Stimulated activated CD4-positive, alpha-beta T cell treated with anti-CD3 and anti-CD28 coated beads, TNF-alpha, amount 100 ng/mL, for 24 hours (primary cell): ENCODE results near the gene SLC17A7.

Experiments used
- DNase-seq, 3 experiments: peaks; one replicate each; pipeline ENCODE4 v3.0.0-alpha.2; 2020; ENCODE audit warnings: low read depth in 3 of 3

Gene SLC17A7

DNA sequence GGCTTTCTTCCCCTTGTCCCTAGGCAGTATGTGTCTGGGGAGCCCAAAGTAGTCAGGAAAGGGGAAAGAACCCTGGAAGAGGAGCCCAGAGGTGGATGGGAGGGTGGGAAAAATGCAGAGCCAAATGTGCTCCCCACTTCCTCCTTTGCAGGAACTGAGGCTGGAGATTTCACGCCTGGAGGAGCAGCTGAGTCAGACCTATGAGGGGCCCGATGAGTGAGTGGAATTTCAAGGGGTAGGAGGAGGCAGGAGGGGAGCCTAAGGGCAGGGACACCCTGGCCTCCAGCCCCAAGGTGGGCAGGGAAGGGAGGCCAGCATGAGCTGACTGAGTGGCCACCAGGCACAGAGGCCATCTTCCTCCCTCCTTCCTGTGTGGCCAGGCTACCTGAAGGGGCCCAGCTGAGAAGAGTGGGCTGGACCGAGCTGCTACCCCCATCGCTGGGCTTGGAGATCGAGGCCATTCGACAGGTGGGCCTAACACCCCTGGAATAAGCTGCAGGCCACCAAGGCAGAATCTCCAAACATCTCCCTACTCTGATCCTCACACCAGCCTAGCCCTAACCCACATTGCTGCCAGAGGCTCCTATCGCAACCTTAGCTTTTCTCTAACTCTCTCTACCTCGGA lies 32.4 kb downstream of the SLC17A7 start:
- DNase-seq = no peak

DNA sequence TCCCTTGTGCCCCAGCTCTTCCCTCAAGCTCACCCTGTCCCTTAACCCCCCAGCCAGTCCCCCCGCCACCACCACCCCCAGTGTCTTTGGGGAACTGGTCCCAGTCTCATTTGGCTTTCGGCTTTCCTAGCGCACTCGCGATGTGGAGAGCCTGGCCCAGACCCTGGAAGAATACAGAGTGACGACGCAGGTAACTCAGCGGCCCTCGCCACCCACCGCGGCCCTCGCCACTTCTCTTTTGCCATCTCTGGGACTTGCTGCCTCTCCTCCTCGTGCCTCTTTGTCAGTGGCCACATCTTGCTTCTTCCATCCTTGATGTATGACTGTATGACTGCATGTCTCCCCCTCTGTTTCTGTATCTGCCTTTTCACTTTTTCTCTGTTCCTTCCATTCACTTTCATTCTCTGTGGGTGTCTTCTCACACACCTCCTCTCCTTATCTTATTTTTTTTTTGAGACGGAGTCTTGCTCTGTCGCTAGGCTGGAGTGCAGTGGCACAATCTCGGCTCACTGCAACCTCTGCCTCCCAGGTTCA lies 33.8 kb downstream of the SLC17A7 start:
- no peak for DNase-seq

DNA sequence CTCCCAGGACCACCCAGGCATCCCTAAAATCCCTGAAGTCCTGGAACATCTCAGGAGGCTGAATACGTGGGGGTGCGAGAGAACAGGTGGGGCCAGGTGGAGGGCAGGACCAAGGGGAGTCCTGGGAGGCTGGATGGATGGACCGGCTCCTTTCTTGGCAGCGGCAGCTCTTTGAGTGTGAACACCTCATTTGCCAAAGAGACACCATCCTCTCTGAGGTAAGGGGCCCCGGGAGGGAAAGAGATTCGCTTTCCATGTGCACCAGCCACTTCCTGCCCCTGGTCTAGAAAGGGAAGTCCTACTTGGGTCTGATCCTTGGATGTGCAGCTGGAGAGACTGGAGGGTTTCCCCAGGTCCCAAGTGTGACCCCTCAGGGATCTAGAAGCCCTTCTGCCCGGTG lies 34.2 kb downstream of the SLC17A7 start:
- no peak for DNase-seq

DNA sequence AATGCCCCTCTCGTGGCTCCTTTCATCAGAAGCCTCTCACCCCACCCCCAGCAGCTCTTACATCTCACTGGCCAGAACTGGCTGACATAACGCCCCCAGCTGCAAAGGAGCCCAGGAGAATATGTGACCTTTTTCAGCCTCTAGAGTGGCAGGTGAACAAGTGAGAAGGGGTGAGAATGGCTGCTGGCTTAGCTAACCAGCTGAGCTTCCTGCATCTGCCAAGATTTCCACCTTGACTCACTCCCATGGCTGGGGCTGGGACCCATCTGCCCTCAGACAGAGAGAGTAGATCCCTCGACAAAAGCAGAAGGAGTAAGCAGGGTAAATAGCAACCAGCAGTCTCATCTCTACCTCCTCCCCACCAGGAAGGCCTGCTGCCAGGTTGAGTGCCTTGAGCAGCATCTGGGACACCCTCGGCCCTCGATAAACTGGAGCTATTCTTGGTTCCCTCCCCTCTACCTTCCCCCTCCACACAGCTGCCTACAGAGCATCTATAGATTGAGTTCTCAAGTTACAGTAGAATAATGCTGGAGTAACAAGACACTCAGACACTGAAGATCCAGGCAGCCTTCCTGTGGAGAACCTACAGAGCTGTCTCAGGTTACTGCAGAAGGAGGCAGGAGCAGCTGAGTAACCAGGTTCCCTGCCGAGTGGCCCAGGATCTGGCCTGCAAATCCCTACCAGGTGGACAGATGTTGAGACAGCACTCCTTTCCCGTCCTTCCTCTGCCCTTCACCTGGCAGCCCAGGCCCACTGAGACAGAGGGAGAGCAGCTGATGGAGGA lies 37.7 kb downstream of the SLC17A7 start:
- DNase-seq = no peak

DNA sequence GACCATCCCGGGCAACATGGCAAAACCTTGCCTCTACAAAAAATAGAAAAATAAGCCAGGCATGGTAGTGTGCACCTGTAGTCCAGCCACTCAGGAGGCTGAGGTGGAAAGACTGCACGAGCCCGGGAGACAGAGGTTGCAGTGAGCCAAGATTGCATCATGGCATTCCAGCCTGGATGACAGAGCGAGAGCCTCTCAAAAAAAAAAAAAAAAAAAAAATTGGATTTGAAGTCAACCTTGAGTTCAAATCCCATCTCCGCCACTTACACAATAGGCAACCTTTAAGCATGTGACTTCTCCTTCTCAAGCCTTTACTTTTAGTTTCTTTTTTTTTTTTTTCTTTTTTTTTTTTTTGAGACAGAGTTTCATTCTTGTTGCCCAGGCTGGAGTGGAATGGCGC lies 41.3 kb downstream of the SLC17A7 start:
- no peak for DNase-seq

DNA sequence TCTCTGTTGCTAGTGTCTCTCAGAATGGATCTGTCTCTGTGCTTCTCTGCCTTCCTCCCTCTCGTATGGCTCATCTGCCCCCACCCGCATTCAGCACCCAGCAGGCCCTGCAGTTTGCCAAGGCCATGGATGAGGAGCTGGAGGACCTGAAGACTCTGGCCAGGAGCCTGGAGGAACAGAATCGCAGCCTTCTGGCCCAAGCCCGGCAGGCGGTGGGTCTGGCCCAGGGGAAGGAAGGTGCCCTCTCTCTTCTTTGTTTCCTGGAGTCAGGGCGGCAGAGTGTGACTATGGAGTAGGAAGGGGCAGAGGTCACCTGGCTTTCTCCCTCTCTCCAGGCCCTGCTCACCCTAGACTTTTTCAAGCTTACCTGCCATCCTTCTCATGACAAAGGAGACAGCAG lies 42.4 kb downstream of the SLC17A7 start:
- no peak for DNase-seq

DNA sequence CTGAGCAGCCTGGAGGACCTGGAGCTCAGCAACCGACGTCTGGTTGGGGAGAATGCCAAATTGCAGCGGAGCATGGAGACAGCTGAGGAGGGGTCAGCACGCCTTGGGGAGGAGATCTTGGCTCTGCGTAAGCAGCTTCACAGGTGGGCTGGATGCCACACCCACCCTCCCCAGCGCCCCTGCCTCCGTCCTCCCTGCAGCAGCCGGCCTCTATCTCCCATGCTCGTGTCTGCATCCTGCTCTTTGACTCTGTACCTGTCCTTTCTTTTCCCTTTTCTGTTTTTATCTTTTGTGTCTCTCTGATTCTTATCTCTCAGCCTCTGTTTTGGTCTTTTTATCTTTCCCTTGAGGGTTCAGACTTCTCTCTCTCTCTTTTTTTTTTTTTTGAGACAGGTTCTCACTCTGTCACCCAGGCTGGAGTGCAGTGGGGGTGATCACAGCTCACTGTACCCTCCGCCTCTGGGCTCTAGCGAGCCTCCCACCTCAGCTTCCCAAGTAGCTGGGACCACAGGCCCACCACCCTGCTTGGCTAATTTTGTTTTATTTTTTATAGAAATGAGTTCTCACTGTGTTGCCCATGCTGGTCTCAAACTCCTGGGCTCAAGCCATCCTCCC lies 43.2 kb downstream of the SLC17A7 start:
- no peak for DNase-seq

DNA sequence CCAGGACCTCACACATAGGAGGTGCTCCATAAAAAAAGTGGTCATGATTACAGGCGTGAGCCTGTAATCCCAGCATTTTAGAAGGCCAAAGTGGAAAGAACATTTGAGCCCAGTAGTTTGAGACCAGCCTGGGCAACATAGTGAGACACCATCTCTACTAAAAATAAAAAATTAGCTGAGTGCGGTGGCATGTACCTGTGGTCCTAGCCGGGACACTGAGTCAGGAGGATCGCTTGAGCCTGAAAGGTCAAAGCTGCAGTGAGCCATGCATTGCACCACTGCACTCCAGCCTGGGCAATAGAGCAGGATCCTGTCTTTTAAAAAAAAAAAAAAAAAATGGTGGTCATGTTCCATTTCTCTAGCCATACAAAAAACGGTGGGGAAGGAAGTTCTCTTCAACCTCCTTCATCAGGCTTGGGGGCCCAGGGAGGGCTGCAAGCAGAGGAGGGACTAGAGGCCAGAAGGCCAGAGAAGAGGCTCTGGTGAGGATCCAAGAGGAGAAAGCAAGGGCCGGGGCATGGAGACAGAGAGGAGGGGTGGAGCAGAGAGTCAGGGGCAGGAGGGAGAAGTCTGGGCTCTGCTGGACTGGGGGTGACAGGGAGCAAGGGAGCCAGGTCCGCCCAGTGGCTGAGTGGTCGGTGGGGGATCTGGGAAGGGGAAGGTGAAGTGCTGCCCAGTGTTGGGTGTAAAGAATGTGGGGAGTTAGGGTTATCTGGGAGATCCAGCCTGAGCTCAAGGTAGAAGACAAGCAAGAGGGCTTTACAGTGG lies 44.4 kb downstream of the SLC17A7 start:
- DNase-seq = no peak

DNA sequence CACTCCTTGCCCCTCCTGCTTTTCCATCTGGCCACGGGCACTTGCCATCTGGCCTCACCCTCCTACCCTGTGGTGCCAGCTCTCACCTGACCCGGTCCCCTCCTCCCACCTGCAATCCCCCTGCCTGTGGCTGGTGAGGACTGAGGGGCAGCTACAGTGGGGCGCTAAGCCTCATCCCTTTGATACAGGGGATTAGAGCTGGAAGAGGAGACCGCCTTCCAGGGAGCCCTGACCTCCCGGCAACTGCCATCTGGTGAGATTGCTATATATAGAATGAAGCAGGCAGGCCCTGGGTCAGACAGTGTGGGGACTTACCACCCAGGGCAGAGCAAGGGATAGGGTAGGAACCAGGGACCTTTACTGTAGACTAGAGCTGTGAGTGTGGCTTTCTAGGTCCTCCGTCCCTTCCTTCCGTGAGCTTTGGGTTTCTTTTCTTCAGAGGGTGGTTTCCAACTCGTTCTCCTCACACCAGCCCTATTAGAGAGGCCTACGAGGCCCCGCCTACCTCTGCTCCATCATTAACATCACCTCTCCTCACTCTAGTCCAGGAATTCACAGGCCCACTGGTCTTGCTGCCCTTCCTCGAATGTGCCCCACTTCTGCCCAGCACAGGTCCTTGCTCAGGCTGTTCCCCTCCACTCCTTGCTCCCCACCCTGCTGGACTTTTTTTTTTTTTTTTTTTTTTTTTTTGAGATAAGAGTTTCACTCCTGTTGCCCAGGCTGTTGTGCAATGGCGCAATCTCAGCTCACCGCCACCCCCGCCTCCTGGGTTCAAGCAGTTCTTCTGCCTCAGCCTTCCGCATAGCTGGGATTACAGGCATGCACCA lies 45.5 kb downstream of the SLC17A7 start:
- no peak for DNase-seq

DNA sequence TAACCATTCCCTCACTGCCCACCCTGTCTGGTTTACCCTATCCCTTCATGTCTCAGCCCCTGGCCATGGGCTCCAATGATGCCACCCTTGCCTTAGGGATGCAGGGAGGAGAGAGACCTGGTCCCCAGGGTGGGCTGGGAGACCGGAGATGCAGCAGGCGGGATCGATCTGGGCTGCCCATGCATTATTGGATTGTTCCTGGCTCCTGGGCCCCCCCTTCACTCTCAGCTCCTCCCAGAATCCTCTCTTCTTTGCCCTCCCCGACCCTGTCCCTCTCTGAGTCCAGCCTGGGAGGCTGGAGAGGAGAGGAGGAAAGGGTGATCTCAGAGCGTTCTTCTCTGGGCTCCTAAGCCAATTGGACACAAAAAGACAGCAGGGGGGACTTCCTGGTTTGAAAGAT lies 47.4 kb downstream of the SLC17A7 start:
- no peak for DNase-seq

DNA sequence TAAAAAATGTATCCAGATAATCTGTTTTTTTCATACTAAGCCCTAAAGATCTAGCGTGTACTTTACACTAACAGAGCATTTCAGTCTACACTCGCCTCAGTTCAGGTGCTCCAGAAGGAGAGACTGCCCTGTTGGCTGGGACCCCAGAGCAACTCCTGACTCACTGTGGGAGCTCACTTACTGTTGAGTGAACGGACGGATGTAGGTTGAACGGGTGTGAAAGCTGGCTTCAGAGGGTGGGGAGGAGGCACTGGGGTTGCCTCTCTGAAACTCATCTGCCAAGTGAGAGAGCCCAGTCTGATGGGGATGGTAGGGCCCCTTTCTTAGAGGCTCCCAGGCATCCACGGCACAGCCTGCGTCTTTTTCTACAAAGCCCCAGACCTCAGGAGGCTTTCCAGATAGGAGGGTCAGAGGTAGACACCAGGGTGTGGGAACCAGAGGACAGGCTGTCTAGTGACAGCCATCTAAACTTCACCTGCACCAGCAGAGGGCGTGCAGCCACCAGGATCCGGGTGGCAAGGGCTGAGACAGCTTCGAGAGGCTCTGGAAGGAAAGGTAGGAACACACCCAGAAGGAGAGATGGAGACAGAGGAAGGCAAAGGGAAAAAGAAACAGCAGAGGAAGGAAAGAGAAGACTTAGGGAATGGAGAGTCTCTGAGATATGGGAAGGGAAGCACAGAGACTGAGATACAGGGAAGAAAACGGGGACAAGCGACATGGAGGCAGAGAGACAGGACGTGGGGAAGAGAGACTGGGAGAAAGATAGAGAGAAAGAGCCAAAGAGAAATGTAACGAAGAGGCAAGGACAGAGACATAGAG lies 49.5 kb downstream of the SLC17A7 start:
- peak; percentile 54 to 76 (median 71) for DNase-seq

DNA sequence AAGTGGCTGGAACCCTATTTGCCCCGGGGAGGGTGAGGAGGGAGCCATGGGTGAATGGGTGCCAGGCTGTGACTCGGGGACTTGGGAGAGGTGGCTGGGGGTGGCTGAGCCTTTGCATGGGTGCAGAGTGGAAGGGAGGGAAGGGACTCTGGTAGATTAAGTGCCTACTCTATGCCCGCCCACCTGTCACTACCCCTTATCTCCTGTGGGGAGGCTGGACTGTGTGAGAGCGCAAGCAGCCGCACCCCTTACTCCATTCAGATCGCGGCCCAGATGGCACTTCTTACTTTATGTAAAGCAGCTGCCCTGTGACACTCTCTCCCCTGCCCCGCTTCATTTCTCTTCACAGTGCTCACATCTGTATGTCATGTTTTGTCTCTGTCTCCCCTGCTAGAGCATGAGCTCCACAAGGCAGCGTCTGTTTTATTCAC lies 50.4 kb downstream of the SLC17A7 start:
- DNase-seq = no peak

DNA sequence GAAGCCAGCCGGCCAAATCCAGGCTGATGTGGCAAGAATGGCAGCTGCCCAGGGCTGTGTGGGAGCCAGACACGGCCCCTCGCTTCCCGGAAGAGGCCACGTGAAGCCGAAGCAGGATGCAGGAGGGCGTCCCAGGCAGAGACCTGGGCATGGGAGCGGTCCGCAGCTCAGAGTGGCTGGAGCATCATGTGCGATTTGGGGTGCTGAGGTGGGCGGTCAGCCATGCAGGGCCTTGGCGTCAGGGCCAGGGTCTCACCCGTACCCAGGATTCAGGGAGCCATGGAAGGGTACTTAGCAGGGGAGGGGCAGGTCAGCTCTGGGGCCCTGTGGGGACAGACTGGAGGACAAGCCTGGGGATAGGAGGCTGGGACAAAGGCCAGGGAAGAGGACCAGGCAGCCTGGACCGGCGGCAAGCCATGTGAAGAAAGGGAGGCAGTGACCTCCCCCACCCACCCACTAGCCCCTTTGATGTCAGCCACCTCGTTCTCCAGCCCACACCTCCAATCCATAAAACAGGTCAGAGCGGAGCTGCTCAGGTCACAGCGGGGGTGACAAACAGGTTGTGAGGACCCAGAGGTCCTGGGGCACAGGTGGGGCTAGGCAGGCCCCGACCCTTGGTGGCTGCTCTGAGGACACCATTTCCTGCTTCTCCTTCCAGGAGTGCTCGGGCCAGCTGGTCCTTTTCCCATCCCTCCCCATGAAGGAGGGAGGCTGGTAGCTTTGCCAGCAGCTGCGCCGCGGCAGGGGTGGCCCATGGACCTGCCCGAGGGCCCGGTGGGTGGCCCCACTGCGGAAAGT lies 51.0 kb downstream of the SLC17A7 start:
- no peak for DNase-seq

DNA sequence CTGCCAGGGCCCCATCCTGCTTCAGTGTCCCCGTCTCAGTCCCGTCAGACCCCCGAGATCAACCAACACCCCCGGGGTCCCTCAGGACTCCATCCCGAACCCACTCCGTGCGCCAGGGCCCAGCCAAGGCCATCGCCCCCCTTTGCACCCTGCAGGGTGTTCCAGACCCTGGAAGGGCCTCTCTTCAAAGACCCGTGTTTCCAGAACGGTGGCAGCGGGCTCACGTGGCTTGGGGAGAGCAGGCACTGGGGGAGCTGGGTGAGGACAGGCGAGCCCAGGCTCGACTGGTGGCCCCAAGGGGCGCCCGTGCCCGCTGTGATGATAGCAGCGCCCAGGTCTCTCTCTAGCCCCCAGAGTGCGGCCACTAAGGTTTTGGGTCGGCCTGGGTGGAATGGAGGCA lies 51.9 kb downstream of the SLC17A7 start:
- DNase-seq = no peak

DNA sequence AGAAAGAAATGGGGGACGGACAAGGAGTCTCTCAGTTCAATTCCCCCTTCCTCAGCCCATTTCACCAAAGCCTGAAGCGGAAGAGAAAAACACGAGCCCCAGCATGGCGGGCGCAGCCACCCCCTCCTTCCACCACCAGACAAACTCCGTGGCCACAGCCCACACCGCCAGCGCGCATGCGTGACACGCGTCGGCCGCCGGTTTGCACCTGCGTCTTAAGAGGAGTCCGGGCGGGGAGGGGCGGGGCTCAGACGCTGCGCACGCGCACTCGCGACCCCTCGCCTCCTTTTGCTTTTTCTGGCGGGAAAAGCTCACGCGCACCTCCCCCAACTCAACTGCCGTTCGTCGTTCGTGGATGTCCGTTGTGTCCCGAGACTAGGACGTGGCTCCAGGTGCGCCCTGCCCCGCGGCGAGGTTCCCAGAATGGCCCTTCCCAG lies 53.4 kb downstream of the SLC17A7 start, which contains the start of gene KASH5:
Gene KASH5, plus strand, starts transcription at position 314 of the 437 bp plus-strand sequence. CDS start 2,635 bp downstream, outside the sequence.
- DNase-seq = peak; percentile 74 to 91 (median 78)

DNA sequence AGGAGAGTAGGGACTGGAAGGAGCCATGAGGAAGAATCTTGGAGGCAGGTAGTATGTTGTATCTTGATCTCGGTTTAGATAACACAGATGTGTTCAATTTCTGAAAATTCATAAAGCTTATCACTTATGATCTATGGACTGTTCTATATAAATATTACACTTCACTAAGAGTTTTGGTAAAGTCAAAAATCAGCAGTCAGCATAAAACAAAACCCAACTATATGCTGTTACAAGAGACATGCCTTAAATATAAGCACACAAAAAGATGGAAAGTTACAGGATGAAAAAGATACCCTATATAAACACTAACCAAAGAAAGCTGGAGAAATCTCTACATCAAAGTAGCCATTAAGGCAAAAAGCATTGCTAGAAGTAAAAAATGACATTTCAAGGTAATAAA lies 57.7 kb downstream of the SLC17A7 start:
- no peak for DNase-seq

DNA sequence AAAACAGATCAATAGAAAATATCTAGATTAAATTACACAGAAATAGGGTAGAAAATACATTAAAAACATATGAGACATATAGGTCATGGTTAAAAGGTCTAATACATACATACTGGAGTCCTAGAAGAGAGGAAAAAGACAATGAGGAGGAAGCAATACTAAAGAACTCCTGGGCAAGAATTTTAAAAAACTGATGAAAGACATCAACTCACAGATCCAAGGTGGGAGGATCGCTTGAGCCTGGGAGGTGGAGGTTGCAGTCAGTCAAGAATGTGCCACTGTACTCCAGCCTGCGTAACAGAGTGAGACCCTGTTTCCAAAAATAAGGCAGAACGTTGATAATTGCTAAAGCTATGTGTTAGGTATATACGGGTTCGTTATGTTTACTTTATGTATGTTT lies 58.7 kb downstream of the SLC17A7 start:
- DNase-seq = no peak

DNA sequence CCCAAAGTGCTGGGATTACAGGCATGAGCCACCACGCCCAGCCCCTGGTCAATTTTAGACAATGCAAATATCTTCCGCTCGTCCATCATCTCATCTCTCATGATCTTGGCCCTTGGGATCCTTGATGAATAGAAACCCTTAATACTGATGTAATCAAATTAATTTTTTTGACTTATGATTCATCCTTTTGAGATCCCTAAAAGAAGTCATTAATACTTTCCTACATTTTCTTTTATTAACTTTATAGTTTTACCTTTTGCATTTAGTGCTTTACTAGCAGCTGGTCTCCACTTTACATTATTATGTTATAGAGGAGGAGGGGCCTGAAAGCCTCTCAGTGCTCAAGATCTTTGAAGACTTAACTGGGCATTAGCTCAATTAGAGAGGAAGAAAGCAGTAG lies 60.9 kb downstream of the SLC17A7 start:
- DNase-seq = no peak
